HepG2 (cell line): Measurements from ENCODE around the gene SART1. TPM values are rescaled to one million over a fixed set of nuclear protein-coding genes. Genes with fewer than 3 reads are reported as not detected.

Experiments used
- FOXC1 ChIP-seq: sonication (generic); formaldehyde crosslinking; IDR thresholded peaks from 2 replicates; pipeline ENCODE4 v1.8.0; 2022; ENCODE audit warnings: mild to moderate bottlenecking, missing genetic modification reagents, borderline replicate concordance
- GTF2F1 ChIP-seq: fragments of 150-350 bp; IDR thresholded peaks from 2 replicates; pipeline ENCODE4 v1.6.1; 2014; ENCODE audit warnings: low read length
- IRF2 ChIP-seq: IDR thresholded peaks from 2 replicates; pipeline ENCODE4 v1.6.1; 2018; ENCODE audit warnings: missing genetic modification reagents, missing compliant biosample characterization
- MAFK ChIP-seq, 2 experiments: IDR thresholded peaks in 1 of 2; conservative IDR thresholded peaks in 1 of 2; 2 replicates each; pipeline ENCODE4 v1.6.1; 2011; ENCODE audit warnings: improper control_type of control experiment in 2 of 2, low read length in 2 of 2
- SIN3B ChIP-seq: fragments of 150-350 bp; IDR thresholded peaks from 2 replicates; pipeline ENCODE4 v1.6.1; 2014; ENCODE audit warnings: low read length
- STAT5B ChIP-seq: sonication (generic); formaldehyde crosslinking; IDR thresholded peaks from 2 replicates; pipeline ENCODE4 v1.4.0; 2020; ENCODE audit warnings: missing genetic modification reagents
- XRCC5 ChIP-seq: fragments of 200-400 bp; formaldehyde crosslinking; optimal IDR thresholded peaks from 2 replicates; pipeline ENCODE3; 2017; ENCODE audit warnings: mild to moderate bottlenecking, low read length
- YEATS2 ChIP-seq: sonication (generic); formaldehyde crosslinking; IDR thresholded peaks from 2 replicates; pipeline ENCODE4 v1.4.0; 2020; ENCODE audit warnings: missing genetic modification reagents, borderline replicate concordance
- ZMYM4 ChIP-seq: sonication (generic); formaldehyde crosslinking; IDR thresholded peaks from 2 replicates; pipeline ENCODE4 v1.8.1; 2023; ENCODE audit warnings: mild to moderate bottlenecking, missing genetic modification reagents
- ZNF274 ChIP-seq: sonication (generic); formaldehyde crosslinking; IDR thresholded peaks from 2 replicates; pipeline ENCODE4 v1.5.1; 2020; ENCODE audit warnings: mild to moderate bottlenecking, missing genetic modification reagents
- ZNF317 ChIP-seq: sonication (generic); formaldehyde crosslinking; IDR thresholded peaks from 2 replicates; pipeline ENCODE4 v1.5.0; 2020; ENCODE audit warnings: mild to moderate bottlenecking, missing genetic modification reagents
- ZNF460 ChIP-seq: sonication (generic); formaldehyde crosslinking; IDR thresholded peaks from 2 replicates; pipeline ENCODE4 v1.5.1; 2020; ENCODE audit warnings: missing genetic modification reagents, mild to moderate bottlenecking, borderline replicate concordance
- ZNF569 ChIP-seq: sonication (generic); formaldehyde crosslinking; IDR thresholded peaks from 2 replicates; pipeline ENCODE4 v1.5.0; 2020; ENCODE audit warnings: mild to moderate bottlenecking, missing genetic modification reagents, moderate library complexity, borderline replicate concordance
- ZNF709 ChIP-seq: sonication (generic); formaldehyde crosslinking; IDR thresholded peaks from 2 replicates; pipeline ENCODE4 v1.5.0; 2020; ENCODE audit warnings: mild to moderate bottlenecking, missing genetic modification reagents
- ZNF761 ChIP-seq: sonication (generic); formaldehyde crosslinking; conservative IDR thresholded peaks from 2 replicates; pipeline ENCODE4 v1.4.0; 2020; ENCODE audit warnings: mild to moderate bottlenecking, missing genetic modification reagents
- polyA plus RNA-seq, 8 experiments: library from polyadenylated mRNA; depleted of rRNA in 3 of 8; stranded (reverse) in 7 of 8; unstranded in 1 of 8; fragments of >200 nt; fragmentation: Illumina TruSeq in 4 of 8; extraction: Trizol in 4 of 8; gene quantifications; 2 replicates each; pipeline versions ENCODE4 v1.2.1 to v1.2.3, GENCODE V29; 2011 to 2016; ENCODE audit warnings: low read depth in 4 of 8, missing spikeins in 1 of 8, mixed read lengths in 1 of 8; ENCODE audit not compliant: insufficient read depth in 1 of 8
- total RNA-seq, 5 experiments: library from RNA; depleted of rRNA; stranded (reverse); fragments of >200 nt; fragmentation: Illumina TruSeq; extraction: Trizol; gene quantifications; 2 replicates each; pipeline ENCODE4 v1.2.3, GENCODE V29; 2016; ENCODE audit warnings: low read depth in 1 of 5
- TF ChIP-seq, protein P1 (sequence below): sonication (generic); formaldehyde crosslinking; IDR thresholded peaks from 2 replicates; pipeline ENCODE4 v1.4.0; 2020; ENCODE audit warnings: low read depth, mild to moderate bottlenecking, missing genetic modification reagents
- TF ChIP-seq, protein P2 (sequence below): sonication (generic); formaldehyde crosslinking; IDR thresholded peaks from 2 replicates; pipeline ENCODE4 v1.4.0; 2020; ENCODE audit warnings: missing genetic modification reagents
- TF ChIP-seq, protein P3 (sequence below): sonication (generic); formaldehyde crosslinking; IDR thresholded peaks from 2 replicates; pipeline ENCODE4 v1.4.0; 2020; ENCODE audit warnings: missing genetic modification reagents, borderline replicate concordance
- TF ChIP-seq, protein P4 (sequence below): sonication (generic); formaldehyde crosslinking; IDR thresholded peaks from 2 replicates; pipeline ENCODE4 v1.9.0; 2021; ENCODE audit warnings: missing genetic modification reagents, mild to moderate bottlenecking, borderline replicate concordance

SART1 gene
- total and polyA plus RNA-seq, 2 of the 13 experiments (the other 11 are each of a cell fraction or from before 2014, with no cell fraction given) = 11.3 to 22.5 TPM

DNA sequence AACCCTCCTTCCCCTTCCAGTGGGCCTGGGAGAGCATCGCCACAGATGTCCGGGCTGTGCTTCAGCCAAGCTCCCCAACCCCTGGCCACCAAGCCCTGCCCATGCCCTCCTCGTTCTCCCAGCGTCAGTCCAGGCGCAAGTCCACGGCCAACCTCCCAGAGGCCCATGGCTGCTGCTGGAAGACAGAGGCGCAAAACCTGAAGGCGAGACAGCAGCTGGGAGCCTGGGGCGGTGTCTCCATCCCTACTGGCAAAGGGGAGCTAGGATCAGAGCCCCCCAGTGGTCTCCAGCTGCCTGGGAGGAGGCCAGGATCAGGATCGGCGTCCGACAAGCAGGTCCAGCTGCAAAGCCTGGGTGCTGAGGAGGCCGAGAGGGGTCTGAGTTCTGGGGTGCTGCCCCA, 14.4 kb upstream of the SART1 start (continued):
- TF ChIP-seq, protein P1, sequence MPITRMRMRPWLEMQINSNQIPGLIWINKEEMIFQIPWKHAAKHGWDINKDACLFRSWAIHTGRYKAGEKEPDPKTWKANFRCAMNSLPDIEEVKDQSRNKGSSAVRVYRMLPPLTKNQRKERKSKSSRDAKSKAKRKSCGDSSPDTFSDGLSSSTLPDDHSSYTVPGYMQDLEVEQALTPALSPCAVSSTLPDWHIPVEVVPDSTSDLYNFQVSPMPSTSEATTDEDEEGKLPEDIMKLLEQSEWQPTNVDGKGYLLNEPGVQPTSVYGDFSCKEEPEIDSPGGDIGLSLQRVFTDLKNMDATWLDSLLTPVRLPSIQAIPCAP (CRISPR knock-in tag) = no peak
- no peak for TF ChIP-seq IRF2
- no peak for TF ChIP-seq ZNF761 (CRISPR knock-in tag)
- no peak for TF ChIP-seq ZNF274 (CRISPR knock-in tag)
- TF ChIP-seq SIN3B = no peak
- no peak for TF ChIP-seq STAT5B (CRISPR knock-in tag)
- TF ChIP-seq, protein P2, sequence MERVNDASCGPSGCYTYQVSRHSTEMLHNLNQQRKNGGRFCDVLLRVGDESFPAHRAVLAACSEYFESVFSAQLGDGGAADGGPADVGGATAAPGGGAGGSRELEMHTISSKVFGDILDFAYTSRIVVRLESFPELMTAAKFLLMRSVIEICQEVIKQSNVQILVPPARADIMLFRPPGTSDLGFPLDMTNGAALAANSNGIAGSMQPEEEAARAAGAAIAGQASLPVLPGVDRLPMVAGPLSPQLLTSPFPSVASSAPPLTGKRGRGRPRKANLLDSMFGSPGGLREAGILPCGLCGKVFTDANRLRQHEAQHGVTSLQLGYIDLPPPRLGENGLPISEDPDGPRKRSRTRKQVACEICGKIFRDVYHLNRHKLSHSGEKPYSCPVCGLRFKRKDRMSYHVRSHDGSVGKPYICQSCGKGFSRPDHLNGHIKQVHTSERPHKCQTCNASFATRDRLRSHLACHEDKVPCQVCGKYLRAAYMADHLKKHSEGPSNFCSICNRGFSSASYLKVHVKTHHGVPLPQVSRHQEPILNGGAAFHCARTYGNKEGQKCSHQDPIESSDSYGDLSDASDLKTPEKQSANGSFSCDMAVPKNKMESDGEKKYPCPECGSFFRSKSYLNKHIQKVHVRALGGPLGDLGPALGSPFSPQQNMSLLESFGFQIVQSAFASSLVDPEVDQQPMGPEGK (CRISPR knock-in tag) = 0 out of 2 replicates have a peak, but pooled peaks have one; percentile 22
- no peak for TF ChIP-seq ZNF569 (CRISPR knock-in tag)
- no peak for TF ChIP-seq ZNF317 (CRISPR knock-in tag)
- TF ChIP-seq YEATS2 = no peak
- no peak for TF ChIP-seq GTF2F1
- TF ChIP-seq FOXC1 (CRISPR knock-in tag) = no peak
- no peak for TF ChIP-seq XRCC5
- no peak for TF ChIP-seq ZNF709 (CRISPR knock-in tag)
- TF ChIP-seq, protein P3, sequence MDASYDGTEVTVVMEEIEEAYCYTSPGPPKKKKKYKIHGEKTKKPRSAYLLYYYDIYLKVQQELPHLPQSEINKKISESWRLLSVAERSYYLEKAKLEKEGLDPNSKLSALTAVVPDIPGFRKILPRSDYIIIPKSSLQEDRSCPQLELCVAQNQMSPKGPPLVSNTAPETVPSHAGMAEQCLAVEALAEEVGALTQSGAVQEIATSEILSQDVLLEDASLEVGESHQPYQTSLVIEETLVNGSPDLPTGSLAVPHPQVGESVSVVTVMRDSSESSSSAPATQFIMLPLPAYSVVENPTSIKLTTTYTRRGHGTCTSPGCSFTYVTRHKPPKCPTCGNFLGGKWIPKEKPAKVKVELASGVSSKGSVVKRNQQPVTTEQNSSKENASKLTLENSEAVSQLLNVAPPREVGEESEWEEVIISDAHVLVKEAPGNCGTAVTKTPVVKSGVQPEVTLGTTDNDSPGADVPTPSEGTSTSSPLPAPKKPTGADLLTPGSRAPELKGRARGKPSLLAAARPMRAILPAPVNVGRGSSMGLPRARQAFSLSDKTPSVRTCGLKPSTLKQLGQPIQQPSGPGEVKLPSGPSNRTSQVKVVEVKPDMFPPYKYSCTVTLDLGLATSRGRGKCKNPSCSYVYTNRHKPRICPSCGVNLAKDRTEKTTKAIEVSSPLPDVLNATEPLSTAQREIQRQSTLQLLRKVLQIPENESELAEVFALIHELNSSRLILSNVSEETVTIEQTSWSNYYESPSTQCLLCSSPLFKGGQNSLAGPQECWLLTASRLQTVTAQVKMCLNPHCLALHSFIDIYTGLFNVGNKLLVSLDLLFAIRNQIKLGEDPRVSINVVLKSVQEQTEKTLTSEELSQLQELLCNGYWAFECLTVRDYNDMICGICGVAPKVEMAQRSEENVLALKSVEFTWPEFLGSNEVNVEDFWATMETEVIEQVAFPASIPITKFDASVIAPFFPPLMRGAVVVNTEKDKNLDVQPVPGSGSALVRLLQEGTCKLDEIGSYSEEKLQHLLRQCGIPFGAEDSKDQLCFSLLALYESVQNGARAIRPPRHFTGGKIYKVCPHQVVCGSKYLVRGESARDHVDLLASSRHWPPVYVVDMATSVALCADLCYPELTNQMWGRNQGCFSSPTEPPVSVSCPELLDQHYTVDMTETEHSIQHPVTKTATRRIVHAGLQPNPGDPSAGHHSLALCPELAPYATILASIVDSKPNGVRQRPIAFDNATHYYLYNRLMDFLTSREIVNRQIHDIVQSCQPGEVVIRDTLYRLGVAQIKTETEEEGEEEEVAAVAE (CRISPR knock-in tag) = no peak
- TF ChIP-seq MAFK (conservative IDR thresholded peaks at IDR 0.05 in 1 of 2, IDR thresholded peaks at IDR 0.05 in 1 of 2; ENCODE audit: low read length in 2 of 2) = no peak
- TF ChIP-seq ZNF460 (CRISPR knock-in tag) = no peak
- peak; percentile 20; the same call in 1 of the 2 replicates for TF ChIP-seq ZMYM4
- TF ChIP-seq, protein P4, sequence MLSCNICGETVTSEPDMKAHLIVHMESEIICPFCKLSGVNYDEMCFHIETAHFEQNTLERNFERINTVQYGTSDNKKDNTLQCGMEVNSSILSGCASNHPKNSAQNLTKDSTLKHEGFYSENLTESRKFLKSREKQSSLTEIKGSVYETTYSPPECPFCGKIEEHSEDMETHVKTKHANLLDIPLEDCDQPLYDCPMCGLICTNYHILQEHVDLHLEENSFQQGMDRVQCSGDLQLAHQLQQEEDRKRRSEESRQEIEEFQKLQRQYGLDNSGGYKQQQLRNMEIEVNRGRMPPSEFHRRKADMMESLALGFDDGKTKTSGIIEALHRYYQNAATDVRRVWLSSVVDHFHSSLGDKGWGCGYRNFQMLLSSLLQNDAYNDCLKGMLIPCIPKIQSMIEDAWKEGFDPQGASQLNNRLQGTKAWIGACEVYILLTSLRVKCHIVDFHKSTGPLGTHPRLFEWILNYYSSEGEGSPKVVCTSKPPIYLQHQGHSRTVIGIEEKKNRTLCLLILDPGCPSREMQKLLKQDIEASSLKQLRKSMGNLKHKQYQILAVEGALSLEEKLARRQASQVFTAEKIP (CRISPR knock-in tag) = no peak
